Posterior cingulate gyrus (tissue), 11 donors: ENCODE measurements around the gene CDNF.

Experiments
- DNase-seq, 10 donors: peaks; one replicate each; pipeline versions ENCODE4 v3.0.0 to v3.0.0-alpha.2; 2020 to 2021; ENCODE audit warnings: mixed read lengths in 3 of 10
- intact Hi-C: fragments of 100-400 bp; cut with DNase I; formaldehyde crosslinking; loops from one replicate; pipeline ENCODE4 v1.15.1; 2023

CDNF gene

GRCh38 chr10:14810969-14811953 is 26.6 kb downstream of the CDNF start:
- intact Hi-C loops = no loop called here
- DNase-seq = no peak

GRCh38 chr10:14806318-14806717 is 31.5 kb downstream of the CDNF start:
- no peak for DNase-seq
- intact Hi-C loops = no loop called here

GRCh38 chr10:14803827-14804226 is 34.0 kb downstream of the CDNF start:
- DNase-seq = no peak
- intact Hi-C loops = no loop called here

- DNase-seq = no peak
- intact Hi-C loops = no loop called here
Observed at GRCh38 chr10:14801723-14802122, 36.1 kb downstream of the CDNF start.

- intact Hi-C loops = no loop called here
- no peak for DNase-seq
Observed at GRCh38 chr10:14800397-14800796, 37.4 kb downstream of the CDNF start.

- no peak for DNase-seq
- intact Hi-C loops = no loop called here
Observed at GRCh38 chr10:14798636-14799035, 39.2 kb downstream of the CDNF start.

GRCh38 chr10:14787938-14788337 is 49.9 kb downstream of the CDNF start:
- intact Hi-C loops = no loop called here
- DNase-seq = no peak

GRCh38 chr10:14784459-14785055 is 53.3 kb downstream of the CDNF start:
- DNase-seq = no peak
- intact Hi-C loops = no loop called here

- no peak for DNase-seq
- intact Hi-C loops = no loop called here
Observed at GRCh38 chr10:14782691-14783363, 55.0 kb downstream of the CDNF start.

GRCh38 chr10:14781763-14782162 is 56.1 kb downstream of the CDNF start:
- intact Hi-C loops = no loop called here
- DNase-seq = no peak

GRCh38 chr10:14779001-14779651 is 58.7 kb downstream of the CDNF start:
- intact Hi-C loops = no loop called here

GRCh38 chr10:14776546-14776945 is 61.3 kb downstream of the CDNF start:
- intact Hi-C loops = no loop called here
- DNase-seq = no peak

More at GRCh38 chr10:14779001-14779651, 58.7 kb downstream of the CDNF start:
- no peak for DNase-seq

GRCh38 chr10:14775656-14776055 is 62.2 kb downstream of the CDNF start:
- DNase-seq = no peak
- intact Hi-C loops = no loop called here

GRCh38 chr10:14774797-14775196 is 63.0 kb downstream of the CDNF start, which contains the start of gene FAM107B:
TSS of gene FAM107B (minus strand) at chr10:14774897. CDS start at chr10:14774663, 234 bp downstream.
- no peak for DNase-seq
- intact Hi-C loops = no loop called here

- intact Hi-C loops = no loop called here
Observed at GRCh38 chr10:14774214-14774580, 63.6 kb downstream of the CDNF start.

GRCh38 chr10:14773551-14774213 is 64.2 kb downstream of the CDNF start:
- intact Hi-C loops = no loop called here

More at GRCh38 chr10:14774214-14774580, 63.6 kb downstream of the CDNF start:
- DNase-seq = no peak

GRCh38 chr10:14772399-14772798 is 65.4 kb downstream of the CDNF start:
- intact Hi-C loops = no loop called here
- DNase-seq = no peak

More at GRCh38 chr10:14773551-14774213, 64.2 kb downstream of the CDNF start:
- DNase-seq = no peak

- DNase-seq = no peak
- intact Hi-C loops = no loop called here
Observed at GRCh38 chr10:14770927-14771326, 66.9 kb downstream of the CDNF start.
